SK-MEL-5 (cell line): Measurements from ENCODE around the gene MPC2. TPM values are rescaled to one million over a fixed set of nuclear protein-coding genes. Genes with fewer than 3 reads are reported as not detected.
A peak's percentile ranks its signal among the peaks of the same experiment; 100 is the strongest.
"Not testable (repeated sequence)": the region's sequence is repeated elsewhere in the genome, so short reads cannot be mapped to it uniquely, and the experiment has no call there.

Experiments
- DNase-seq: peaks from one replicate; pipeline ENCODE4 v3.0.0-alpha.2; 2016; ENCODE audit warnings: low read depth, low spot score
- in situ Hi-C: cut with HindIII; loops from 2 replicates; pipeline ENCODE4 v1.10.0; 2016; ENCODE audit warnings: low sequenced_read_pairs, high pct_unique_total_duplicates, low pct_unique_long_range_greater_than_20kb
- total RNA-seq: library from RNA; depleted of rRNA; stranded (reverse); fragments of >200 nt; shearing (Covaris generic); gene quantifications from 2 replicates; pipeline ENCODE4 v1.2.3, GENCODE V29; 2014

The MPC2 gene
- total RNA-seq, 1 experiment from 2014 or later: 44.6 TPM

DNA sequence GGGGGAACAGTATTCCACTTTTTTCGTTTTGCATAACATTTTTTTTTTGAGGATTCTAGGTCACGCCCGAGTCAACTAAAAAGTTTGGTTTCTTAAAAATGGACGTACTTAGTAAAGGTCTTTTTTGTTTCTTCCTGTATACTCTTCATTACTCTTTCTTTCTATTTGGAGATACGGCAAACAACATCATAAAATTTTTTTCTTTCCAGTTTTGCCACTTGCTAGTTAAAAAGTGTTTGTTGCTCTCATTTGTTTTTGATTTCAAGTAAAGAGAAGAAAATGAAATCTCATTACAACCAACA lies 788 bp upstream of the MPC2 start:
- in situ Hi-C loops: no loop called here

DNA sequence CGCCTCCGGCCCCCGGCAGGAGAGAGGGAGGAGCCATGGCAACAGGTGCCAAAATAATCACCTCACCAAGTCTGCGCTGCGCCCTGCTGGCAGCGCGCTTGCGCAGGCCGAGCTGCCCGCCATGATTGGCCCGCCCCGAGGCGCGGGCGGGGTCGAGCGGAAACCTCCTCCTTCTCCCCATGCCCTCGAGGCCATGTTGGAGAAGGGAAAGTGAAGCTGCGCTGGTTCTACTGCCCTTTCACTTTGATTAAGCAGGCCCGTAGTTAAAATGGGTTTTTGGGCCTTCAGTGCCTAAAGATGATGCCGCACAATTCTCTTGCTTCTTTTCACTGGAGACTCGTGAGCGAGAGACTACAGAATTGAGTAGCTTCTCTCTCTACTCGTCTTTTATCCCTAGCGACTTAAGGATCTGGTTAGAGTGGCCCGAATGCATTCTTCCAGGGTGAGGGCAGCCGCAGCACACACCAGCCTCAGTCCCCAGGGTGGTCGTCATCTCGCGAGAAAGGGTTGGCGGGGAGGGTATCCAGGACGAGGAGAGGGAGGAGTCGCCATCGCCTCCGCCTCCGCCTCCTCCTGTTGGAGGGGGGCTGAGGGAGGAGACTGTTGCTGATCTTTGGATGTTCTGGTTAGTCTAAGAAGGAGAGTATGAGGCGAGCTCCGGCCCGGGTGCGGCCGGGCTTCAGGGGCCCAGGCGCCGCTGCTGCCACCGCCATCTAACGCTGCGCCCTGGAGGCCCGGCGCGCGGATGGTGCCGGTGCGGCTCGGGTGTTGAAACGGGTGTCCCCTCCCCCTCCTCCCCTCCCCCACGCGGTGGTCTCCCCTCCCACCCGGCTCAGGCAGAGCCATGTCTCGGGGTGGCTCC lies 573 bp downstream of the MPC2 start, which contains the start of gene DCAF6:
DCAF6 (plus strand) TSS at position 616 of the 862 bp plus-strand sequence; CDS start at position 845, 229 bp downstream.
- in situ Hi-C loops: no loop called here
- DNase-seq: peak; percentile 98

More for the DNA sequence above, 788 bp upstream of the MPC2 start:
- DNase-seq: no peak

DNA sequence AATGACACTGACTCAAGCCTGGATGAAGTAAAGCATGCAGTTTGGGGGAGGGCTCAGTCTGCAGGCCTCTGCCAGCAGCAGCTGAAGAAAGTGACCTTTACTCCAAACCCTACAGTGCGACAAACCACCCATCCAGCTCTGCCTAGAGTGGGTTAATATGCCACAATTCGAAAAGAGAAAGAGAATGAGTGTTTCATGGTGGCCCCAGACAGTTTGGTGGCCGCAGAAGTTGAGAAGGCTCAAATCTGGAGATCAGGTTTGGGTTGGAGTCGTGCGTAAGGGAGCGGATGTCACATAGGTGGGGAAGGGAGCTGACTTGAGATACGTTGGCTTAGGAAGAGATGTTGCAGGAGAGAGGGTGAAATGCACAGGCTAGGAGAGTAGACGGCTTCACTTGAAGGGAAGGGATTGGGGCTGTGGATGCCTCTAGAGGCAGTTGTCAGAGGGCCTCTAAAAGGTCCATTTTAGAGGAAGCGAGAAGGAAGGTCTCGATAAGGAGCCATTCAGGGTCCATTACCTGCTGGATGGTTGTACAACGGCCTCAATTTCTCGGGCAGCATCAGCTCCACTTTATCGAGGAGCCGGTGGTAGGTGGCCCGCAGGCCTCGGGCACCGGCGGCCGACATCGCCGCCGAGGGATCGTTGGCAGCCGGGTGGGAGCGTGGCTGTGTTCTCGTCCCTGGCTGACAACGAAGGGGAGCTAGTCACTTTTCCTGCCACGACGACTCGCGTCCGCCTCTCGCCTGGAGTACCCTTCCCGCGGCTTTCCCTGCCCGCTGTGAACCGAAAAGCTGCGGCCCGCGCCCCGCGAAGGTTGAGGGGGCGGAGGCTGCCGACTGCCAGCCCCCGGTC lies 1.4 kb downstream of the MPC2 start:
- in situ Hi-C loops: no loop called here
- DNase-seq: peak; percentile 40

DNA sequence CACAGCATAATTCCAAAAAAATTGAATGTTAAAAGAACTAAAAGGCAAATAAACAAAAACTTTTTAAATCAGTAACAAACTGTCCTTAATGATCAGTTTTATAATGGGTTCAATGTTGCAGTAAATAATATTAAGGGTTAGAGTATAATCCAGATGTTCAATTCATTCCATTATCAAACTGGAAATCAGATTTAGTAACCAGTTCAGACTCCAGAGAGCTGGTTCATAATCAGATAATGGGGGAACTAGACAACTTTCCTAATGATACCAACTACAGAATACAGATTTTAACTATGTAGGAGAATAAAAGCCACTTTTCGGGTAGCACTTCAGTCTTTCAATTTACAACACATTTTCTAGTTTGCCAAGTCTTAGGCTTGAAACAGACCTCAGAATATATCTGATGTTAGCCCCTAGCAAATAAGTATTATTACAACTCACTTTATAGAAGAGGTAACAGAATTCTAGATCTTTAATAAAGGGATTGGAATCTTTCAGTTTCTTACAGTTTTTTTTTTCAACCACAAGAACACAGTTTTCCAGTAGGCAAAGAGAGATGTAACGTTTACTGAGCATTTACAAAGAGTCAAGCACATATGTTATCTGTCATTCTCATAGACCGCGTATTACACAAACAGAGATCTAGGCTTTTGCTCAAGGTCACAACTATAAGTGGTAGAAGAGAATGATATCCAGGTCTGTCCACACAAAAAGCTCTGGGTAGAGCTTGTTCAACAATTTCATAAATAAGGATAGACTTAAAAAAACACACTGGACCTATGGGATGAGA lies 2.3 kb downstream of the MPC2 start:
- in situ Hi-C loops: no loop called here

DNA sequence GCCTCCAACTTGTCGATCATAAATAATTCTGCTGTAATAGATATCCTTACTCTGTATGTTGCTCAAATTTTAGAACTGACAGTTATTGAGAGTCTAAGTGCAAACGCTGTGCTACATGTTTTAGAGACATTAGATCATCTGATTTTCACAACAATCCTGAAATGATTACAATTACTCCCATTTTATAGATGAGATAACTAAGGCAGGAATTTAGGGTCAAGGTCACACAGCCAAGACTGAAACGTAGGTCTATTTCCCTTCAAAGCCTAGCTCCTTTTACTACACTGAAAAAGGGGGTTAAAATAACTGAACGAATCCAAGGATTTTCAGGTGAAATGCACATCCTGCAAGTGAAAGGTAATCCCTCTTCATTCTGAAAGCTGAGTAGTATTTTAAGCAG lies 3.1 kb downstream of the MPC2 start:
- DNase-seq: no peak
- in situ Hi-C loops: no loop called here

More for the DNA sequence above, 2.3 kb downstream of the MPC2 start:
- no peak for DNase-seq

DNA sequence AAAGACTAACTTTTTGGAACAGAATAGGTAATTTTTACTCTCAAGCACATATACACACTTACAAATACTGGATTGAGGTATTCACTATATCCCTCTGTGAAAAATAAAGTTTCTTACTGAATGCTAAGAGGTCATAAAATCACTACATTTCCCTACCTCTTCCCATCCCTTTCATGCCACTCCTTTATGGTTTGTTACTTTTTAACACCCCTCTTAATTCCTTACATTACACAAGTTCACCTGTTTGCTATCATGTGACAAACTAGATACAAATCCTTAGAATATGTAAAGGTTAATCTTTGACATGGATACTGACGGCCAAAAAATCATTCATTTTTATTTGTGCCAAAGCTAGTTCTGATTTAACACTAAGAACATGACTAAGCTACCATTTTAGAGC lies 7.1 kb downstream of the MPC2 start:
- no peak for DNase-seq
- in situ Hi-C loops: no loop called here

DNA sequence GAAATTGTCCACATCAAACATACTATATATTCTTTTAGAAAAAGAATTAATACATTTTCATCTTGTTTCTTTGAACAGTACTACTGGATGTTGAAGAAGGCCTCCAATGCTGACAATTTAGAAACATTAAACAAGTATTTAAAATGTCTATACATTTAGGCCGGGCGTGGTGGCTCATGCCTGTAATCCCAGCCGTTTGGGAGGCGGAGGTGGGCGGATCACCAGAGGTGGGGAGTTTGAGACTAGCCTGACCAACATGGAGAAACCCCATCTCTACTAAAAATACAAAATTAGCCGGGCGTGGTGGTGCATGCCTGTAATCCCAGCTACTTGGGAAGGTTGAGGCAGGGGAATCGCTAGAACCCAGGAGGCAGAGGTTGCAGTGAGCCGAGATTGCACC lies 8.0 kb downstream of the MPC2 start:
- DNase-seq, in situ Hi-C loops: not testable (repeated sequence)

DNA sequence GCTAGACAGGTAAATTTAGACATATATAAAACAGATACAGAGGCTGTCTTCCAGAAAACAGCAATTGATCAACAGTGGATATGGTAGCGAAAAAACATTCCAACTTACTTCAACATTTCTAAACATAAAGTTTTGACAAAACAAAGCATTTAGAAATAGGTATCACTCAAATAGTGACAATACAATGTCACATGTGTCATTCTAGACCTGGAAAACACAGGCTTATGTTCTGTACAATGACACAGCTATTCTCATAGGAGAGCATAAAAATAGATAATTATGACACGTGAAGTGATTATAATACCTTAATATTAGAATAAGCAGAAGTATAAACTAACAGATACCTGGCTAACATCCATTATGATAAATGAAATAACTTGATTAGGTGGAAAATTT lies 8.4 kb downstream of the MPC2 start:
- DNase-seq: no peak
- in situ Hi-C loops: no loop called here

DNA sequence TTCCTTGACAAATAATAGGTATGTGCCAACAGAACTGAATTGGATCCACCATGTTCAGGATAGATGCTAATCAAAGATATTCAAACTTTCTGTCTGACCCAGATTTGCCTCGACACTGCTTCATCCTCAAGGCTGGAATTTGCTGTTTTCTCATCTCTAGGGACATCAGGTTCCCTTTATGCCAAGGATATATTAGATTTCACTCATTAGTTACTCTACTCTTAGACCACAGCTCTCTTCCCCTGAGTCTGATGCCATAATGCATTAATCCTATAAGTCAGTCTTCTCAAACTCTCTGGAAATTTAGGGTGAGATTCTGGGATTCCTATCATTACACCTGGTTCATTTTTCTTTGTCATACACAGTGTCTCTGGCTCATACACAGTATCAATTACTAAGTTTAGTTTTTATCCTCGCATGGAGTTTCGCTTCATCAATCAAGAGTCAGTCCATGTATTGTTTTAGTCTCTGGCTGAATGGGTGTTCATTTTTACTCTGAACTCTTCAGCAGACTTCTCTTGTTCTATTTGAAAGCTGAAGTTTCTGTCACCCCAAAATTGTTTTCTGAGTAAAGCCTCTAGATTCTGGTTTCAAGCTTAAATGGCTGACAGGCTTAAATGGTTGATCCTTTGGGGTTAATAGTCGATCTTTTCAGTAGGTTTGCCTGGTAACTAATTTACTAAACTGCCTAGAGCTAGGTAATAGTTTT lies 9.7 kb downstream of the MPC2 start:
- in situ Hi-C loops: no loop called here
- no peak for DNase-seq

DNA sequence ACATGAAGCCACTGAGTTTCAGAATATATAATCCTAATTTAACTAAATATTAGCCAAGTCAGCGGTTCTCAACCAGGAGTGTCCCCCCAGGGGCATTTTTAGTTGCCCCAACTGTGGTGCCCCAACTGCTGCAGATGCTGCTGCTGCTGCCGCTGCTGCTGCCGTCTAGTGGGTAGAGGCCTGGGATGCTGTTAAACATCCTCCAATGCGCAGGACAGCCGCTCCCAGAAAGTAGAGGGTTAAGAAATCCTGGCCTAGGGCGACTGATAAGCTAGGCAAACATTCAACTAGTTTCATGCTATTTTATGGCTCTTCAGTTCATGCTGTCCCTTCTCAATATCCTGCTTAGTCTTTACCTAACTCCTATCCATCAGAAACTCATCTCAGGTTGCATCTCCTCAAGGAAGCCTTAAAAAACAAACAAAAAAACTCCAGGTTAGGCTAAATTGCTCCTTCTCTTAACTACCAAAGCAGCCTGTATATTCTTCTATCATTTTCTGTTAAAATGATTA lies 10.3 kb downstream of the MPC2 start:
- in situ Hi-C loops: no loop called here
- DNase-seq: no peak

DNA sequence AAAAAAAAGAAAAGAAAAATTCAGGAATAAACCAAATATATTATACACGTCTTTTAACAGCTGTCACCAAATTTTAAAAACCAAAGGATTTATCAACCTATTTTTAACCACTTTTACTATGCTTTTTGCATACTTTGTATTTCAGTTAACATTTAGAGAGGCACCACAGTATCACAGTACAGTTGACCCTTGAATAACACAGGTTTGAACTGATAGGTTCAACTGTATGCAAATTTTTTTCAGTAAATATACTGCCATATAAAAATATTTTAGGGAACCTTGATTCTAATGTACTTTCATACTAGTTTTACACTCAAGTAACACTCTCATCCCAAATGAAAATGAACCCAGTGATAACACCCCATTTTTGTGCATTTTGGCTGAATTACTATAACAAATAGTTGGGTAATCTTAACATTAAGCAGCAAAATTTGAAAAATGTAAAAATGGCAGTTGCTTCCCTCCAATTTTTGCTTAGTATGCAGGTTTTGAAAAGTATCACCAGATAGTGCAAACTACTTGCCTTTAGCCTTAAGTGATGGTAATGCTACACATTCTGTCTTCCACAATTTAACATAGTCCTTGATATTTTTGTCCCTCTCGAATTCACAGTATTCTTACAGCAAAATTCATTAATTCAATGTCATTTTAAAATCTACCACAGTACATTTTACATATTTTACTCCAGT lies 12.2 kb downstream of the MPC2 start:
- DNase-seq: no peak
- in situ Hi-C loops: no loop called here

DNA sequence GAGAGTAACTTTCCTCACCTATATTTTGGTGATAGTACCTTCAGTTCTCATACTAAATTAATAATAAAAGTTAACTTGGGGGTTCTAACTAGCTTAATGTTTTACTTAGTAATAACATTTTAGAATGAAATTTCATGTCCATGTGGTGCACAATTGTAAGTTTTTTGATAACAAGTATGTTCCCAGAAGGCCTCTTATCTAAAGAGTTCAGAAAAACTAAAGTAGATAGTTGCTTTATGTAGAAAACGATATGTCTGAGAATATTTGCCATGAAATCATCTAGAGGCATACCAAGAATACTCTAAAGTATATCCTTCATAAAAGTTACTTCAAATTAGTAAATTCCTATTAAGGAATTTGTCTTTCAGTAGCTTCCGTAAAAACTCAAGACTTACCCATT lies 12.8 kb downstream of the MPC2 start:
- in situ Hi-C loops: no loop called here

DNA sequence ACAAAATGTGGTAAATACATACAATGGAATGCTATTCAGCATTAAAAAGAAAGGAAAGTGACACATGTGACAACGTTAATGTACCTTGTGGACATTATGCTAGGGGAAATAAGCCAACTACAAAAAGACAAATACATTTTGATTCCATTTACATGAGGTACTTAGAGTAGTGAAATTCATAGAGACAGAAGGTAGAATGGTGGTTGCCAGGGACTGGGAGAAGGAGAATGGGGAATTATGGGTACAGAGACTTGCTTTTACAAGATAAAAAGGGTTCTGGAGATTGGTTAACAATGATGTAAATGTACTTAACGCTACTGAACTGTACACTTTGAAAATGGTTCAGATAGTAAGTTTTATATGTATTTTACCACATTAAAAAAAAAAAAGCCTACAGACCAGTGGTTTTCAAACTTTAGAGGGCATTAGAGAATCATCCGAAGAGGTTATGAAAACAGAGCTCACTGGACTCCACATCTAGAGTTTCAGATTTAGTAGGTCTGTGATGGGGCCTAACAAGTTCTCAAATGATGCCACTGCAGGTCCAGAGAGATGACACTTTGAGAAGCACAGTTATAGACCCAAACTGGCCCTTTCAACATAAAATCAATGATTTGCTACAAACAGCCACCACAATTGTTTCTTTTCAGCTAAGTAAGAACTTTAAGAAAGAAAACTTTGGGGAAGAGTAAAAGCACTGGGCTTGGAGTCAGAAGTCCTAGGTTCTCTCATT lies 13.4 kb downstream of the MPC2 start:
- in situ Hi-C loops: no loop called here
- DNase-seq: no peak

More for the DNA sequence above, 12.8 kb downstream of the MPC2 start:
- no peak for DNase-seq

DNA sequence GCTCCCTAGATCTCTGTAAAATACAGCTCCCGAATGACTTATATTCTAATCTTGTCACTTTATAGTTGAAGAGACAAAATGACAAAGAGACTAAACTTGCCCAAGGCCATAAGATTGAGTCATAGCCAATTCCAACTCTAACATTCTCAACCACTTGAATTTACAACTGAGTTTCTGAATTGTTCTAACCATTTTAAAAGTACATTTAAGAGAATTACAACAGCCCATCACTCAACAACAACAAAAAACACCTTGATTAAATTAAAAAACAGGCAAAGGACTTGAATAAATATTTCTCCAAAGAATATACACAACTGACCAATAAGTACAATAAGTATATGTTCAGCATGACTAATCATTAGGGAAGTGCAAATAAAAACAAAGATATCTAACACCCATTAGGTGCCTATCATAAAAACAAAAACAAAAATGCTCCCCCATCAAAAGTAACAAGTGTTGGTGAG lies 14.2 kb downstream of the MPC2 start:
- in situ Hi-C loops: no loop called here
- DNase-seq: no peak

DNA sequence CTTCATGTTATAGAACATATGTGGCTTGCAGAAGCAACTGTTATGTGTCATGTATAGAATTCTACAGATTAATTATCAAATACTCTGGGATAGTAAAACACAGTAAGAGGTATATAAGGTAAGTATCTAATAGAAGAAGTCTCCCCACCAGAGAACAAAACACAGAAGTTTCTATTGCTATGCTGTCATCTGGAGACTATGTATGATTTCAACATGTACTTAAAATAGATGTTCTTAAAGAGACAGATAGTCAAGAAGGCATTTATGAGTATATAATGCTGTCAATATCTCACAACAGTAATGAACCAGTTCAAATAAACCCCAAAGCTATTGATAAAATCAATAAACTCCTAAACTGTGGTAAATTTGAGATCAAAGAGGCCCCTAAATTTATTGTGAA lies 14.8 kb downstream of the MPC2 start:
- DNase-seq: no peak
- in situ Hi-C loops: no loop called here
